Naive thymus-derived CD4-positive, alpha-beta T cell (primary cell): ENCODE measurements around the gene CMIP. TPM values are rescaled to one million over a fixed set of nuclear protein-coding genes. Genes with fewer than 3 reads are reported as not detected.
"Not testable (repeated sequence)": the region's sequence is repeated elsewhere in the genome, so short reads cannot be mapped to it uniquely, and the experiment has no call there.

ENCODE experiments used
- ATAC-seq: fragments of 150-1000 bp; cut with Tn5 transposase; 2 replicates; pipeline ENCODE4 v1.10.0; 2021; ENCODE audit warnings: mild to moderate bottlenecking, moderate library complexity
- CTCF ChIA-PET: fragments of 350-600 bp; sonication (Branson Sonifier 250); formaldehyde crosslinking; loops from one replicate; lab custom pipeline; 2021; ENCODE audit warnings: antibody characterized with exemption; lab: Charles Lee
- POLR2A ChIA-PET: fragments of 350-600 bp; sonication (Branson Sonifier 250); formaldehyde crosslinking; loops from one replicate; lab custom pipeline; 2021; ENCODE audit warnings: antibody characterized with exemption, inconsistent platforms; lab: Charles Lee
- DNase-seq, 9 donors: peaks; one replicate each; pipeline versions ENCODE4 v3.0.0 to v3.0.0-alpha.2; 2020 to 2022; ENCODE audit warnings: mixed read lengths in 1 of 9
- H3K27ac ChIP-seq: one replicate; pipeline ENCODE4 v1.7.0; 2013; ENCODE audit warnings: mild to moderate bottlenecking, low read depth, low read length, moderate library complexity
- H3K27me3 ChIP-seq, 2 donors: one replicate each; pipeline ENCODE4 v1.7.0; 2013; ENCODE audit warnings: low read length in 2 of 2, mild to moderate bottlenecking in 2 of 2, moderate library complexity in 2 of 2; ENCODE audit not compliant: control insufficient read depth in 2 of 2, insufficient read depth in 2 of 2
- H3K36me3 ChIP-seq, 3 experiments: 1 replicate in 2 of 3; 2 replicates in 1 of 3; pipeline ENCODE4 v1.7.0; 2013; ENCODE audit warnings: low read length in 3 of 3, mild to moderate bottlenecking in 3 of 3, moderate library complexity in 1 of 3; ENCODE audit not compliant: insufficient read depth in 3 of 3, control insufficient read depth in 2 of 3
- H3K4me1 ChIP-seq, 2 donors: one replicate each; pipeline ENCODE4 v1.7.0; 2013; ENCODE audit warnings: low read length in 2 of 2, mild to moderate bottlenecking in 2 of 2, moderate library complexity in 1 of 2; ENCODE audit not compliant: control insufficient read depth in 2 of 2, insufficient read depth in 2 of 2
- H3K4me3 ChIP-seq: 2 replicates; pipeline ENCODE4 v1.7.0; 2013; ENCODE audit warnings: mild to moderate bottlenecking, low read length
- H3K9me3 ChIP-seq, 3 experiments: 1 replicate in 2 of 3; 2 replicates in 1 of 3; pipeline ENCODE4 v1.7.0; 2013; ENCODE audit warnings: low read length in 3 of 3; ENCODE audit not compliant: control insufficient read depth in 2 of 3
- H3K27ac Mint-ChIP-seq, 9 donors: one replicate each; pipeline ENCODE4 v1.8.0; 2020 to 2022; ENCODE audit warnings: mixed read lengths in 9 of 9, mild to moderate bottlenecking in 8 of 9, moderate library complexity in 5 of 9, inconsistent platforms in 2 of 9
- H3K27me3 Mint-ChIP-seq, 5 donors: one replicate each; pipeline ENCODE4 v1.8.0; 2021 to 2022; ENCODE audit warnings: mixed read lengths in 5 of 5, mild to moderate bottlenecking in 1 of 5
- H3K36me3 Mint-ChIP-seq, 5 donors: one replicate each; pipeline ENCODE4 v1.8.0; 2020 to 2022; ENCODE audit warnings: mixed read lengths in 5 of 5, mild to moderate bottlenecking in 3 of 5, inconsistent platforms in 1 of 5
- H3K4me1 Mint-ChIP-seq, 7 donors: one replicate each; pipeline ENCODE4 v1.8.0; 2020 to 2022; ENCODE audit warnings: mixed read lengths in 7 of 7, mild to moderate bottlenecking in 3 of 7, inconsistent platforms in 1 of 7
- H3K4me3 Mint-ChIP-seq, 10 donors: one replicate each; pipeline ENCODE4 v1.8.0; 2020 to 2022; ENCODE audit warnings: mild to moderate bottlenecking in 10 of 10, mixed read lengths in 10 of 10, moderate library complexity in 6 of 10, inconsistent platforms in 2 of 10
- H3K9me3 Mint-ChIP-seq, 11 donors: one replicate each; pipeline ENCODE4 v1.8.0; 2020 to 2022; ENCODE audit warnings: mixed read lengths in 11 of 11, mild to moderate bottlenecking in 4 of 11, inconsistent platforms in 1 of 11, moderate library complexity in 1 of 11
- intact Hi-C, 2 donors: fragments of 100-400 bp; cut with micrococcal nuclease; formaldehyde crosslinking; loops; one replicate each; pipeline ENCODE4 v1.15.1; 2023
- polyA plus RNA-seq, 2 donors: library from polyadenylated mRNA; unstranded; fragments of 300-500 nt; fragmentation: Illumina TruSeq; gene quantifications; one replicate each; pipeline ENCODE4 v1.2.3, GENCODE V29; 2021
- total RNA-seq, 6 experiments: library from RNA in 5 of 6; stranded (reverse) in 5 of 6; gene quantifications; 1 replicate in 5 of 6; 2 replicates in 1 of 6; pipeline ENCODE4 v1.2.3 and lab custom pipeline; 2021 to 2026

Gene CMIP
- total and polyA plus RNA-seq, 7 experiments from 2014 or later, result 0.66 to 75.4 (median 34.3) TPM

GRCh38 chr16:81523387-81524115 lies 78.9 kb downstream of the CMIP start:
- H3K27me3 Mint-ChIP-seq, result no peaks in the 10 kb centered on the region
- DNase-seq, result no peak
- POLR2A ChIA-PET, result no interaction called here
- H3K36me3 ChIP-seq, result no peaks in the 10 kb centered on the region
- peaks cover 7 to 73% of the 10 kb centered on the region in 2 donors for H3K4me1 ChIP-seq
- peak overlapping the region in 3 of 9 donors; percentile 12 to 80 (median 21) for H3K27ac Mint-ChIP-seq
- no peak overlapping the region for H3K27ac ChIP-seq
- no peaks in the 10 kb centered on the region for H3K9me3 Mint-ChIP-seq
- H3K36me3 Mint-ChIP-seq, result peaks cover 0 to 12% (median 5%) of the 10 kb centered on the region in 5 donors
- no peak overlapping the region for H3K4me3 ChIP-seq
- no peak for ATAC-seq
- CTCF ChIA-PET, result interaction anchor here (0.7 kb wide), 1 partner anchor 22 kb away, joined by 3 read pairs; no protein-coding TSS in a partner anchor
- H3K4me1 Mint-ChIP-seq, result peaks cover 28 to 72% (median 39%) of the 10 kb centered on the region in 7 donors
- no peaks in the 10 kb centered on the region for H3K27me3 ChIP-seq
- H3K9me3 ChIP-seq, result no peaks in the 10 kb centered on the region
- intact Hi-C loops, result loop anchor here (1.0 to 5.0 kb wide), 3 partner anchors 51 to 194 kb away; no protein-coding TSS in a partner anchor
- H3K4me3 Mint-ChIP-seq, result peak overlapping the region in 2 of 10 donors; percentile 14 to 32

- no peaks in the 10 kb centered on the region for H3K36me3 ChIP-seq
- no peaks in the 10 kb centered on the region for H3K27me3 Mint-ChIP-seq
- H3K9me3 Mint-ChIP-seq, result no peaks in the 10 kb centered on the region
- H3K9me3 ChIP-seq, result no peaks in the 10 kb centered on the region
- CTCF ChIA-PET, result no interaction called here
- H3K4me1 Mint-ChIP-seq, result peaks cover 29 to 77% (median 39%) of the 10 kb centered on the region in 7 donors
- no peak overlapping the region for H3K4me3 ChIP-seq
- peaks cover 7 to 73% of the 10 kb centered on the region in 2 donors for H3K4me1 ChIP-seq
- H3K27ac ChIP-seq, result no peak overlapping the region
- H3K4me3 Mint-ChIP-seq, result no peak overlapping the region
- H3K27me3 ChIP-seq, result no peaks in the 10 kb centered on the region
- H3K27ac Mint-ChIP-seq, result peak overlapping the region in 2 of 9 donors; percentile 28 to 38
- intact Hi-C loops, result loop anchor here (5.0 kb wide), 2 partner anchors 52 to 193 kb away; no protein-coding TSS in a partner anchor
- DNase-seq (no peak), ATAC-seq (peak; percentile 73)
- peaks cover 0 to 17% (median 5%) of the 10 kb centered on the region in 5 donors for H3K36me3 Mint-ChIP-seq
- POLR2A ChIA-PET, result no interaction called here
Observed at GRCh38 chr16:81524382-81524781, 79.8 kb downstream of the CMIP start.

DNA sequence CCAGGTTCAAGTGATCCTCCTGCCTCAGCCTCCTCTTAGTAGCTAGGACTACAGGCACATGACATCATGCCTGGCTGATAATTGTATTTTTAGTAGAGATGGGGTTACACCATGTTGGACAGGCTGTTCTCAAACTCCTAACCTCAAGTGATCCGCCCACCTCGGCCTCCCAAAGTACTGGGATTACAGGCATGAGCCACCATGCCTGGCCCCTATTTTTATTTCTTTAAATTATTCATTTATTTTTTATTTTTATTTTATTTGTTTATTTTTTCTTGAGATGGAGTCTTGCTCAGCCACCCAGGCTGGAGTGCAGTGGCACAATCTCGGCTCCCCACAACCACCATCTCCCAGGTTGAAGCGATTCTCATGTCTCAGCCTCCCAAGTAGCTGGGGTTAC lies 80.3 kb downstream of the CMIP start:
- peaks cover 0 to 19% (median 5%) of the 10 kb centered on the region in 5 donors for H3K36me3 Mint-ChIP-seq
- H3K9me3 ChIP-seq, H3K4me3 ChIP-seq, H3K27me3 Mint-ChIP-seq, H3K27ac ChIP-seq, POLR2A ChIA-PET, DNase-seq, H3K36me3 ChIP-seq, H3K27me3 ChIP-seq, H3K4me3 Mint-ChIP-seq, H3K9me3 Mint-ChIP-seq, CTCF ChIA-PET, ATAC-seq: not testable (repeated sequence)
- H3K27ac Mint-ChIP-seq, result peak overlapping the region in 2 of 9 donors; percentile 23 to 28
- H3K4me1 Mint-ChIP-seq, result peaks cover 29 to 74% (median 41%) of the 10 kb centered on the region in 7 donors
- peaks cover 7 to 73% of the 10 kb centered on the region in 2 donors for H3K4me1 ChIP-seq
- intact Hi-C loops, result loop anchor here (5.0 kb wide), 2 partner anchors 53 to 192 kb away; no protein-coding TSS in a partner anchor

DNA sequence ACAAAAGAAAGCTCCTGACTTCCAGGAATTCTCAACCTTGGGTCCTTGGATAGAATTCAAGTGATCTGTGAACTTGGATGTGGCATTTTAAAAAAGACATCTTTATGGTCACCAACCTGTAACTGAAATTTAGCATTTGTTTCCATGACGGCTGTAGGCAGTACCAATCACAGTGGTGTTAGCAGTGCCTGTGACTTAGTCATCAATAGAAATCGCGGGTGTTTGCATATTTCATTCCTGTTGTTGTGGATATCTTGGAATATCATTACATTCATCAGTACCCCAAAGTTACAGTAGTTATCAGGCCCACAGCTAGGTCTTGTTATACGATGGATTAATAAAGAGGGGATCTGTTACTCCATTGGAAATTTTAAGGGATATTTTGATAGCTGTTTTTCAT lies 81.6 kb downstream of the CMIP start:
- ChIA-PET CTCF (no interaction called here), POLR2A (no interaction called here)
- Histone ChIP-seq H3K4me1 (peaks cover 3 to 63% of the 10 kb centered on the region in 2 donors), H3K9me3 (no peaks in the 10 kb centered on the region), H3K27ac (no peak overlapping the region), H3K4me3 (no peak overlapping the region), H3K27me3 (no peaks in the 10 kb centered on the region), H3K36me3 (no peaks in the 10 kb centered on the region)
- Mint-ChIP-seq H3K9me3 (no peaks in the 10 kb centered on the region), H3K27me3 (no peaks in the 10 kb centered on the region), H3K27ac (no peak overlapping the region), H3K4me1 (peaks cover 21 to 64% (median 39%) of the 10 kb centered on the region in 7 donors), H3K4me3 (no peak overlapping the region), H3K36me3 (peaks cover 0 to 24% (median 5%) of the 10 kb centered on the region in 5 donors)
- DNase-seq (no peak), ATAC-seq (no peak)
- intact Hi-C loops, result no loop called here

GRCh38 chr16:81526935-81527334 lies 82.3 kb downstream of the CMIP start:
- no peak overlapping the region for H3K27ac ChIP-seq
- intact Hi-C loops, result no loop called here
- ChIA-PET CTCF (no interaction called here), POLR2A (no interaction called here)
- peaks cover 0 to 56% of the 10 kb centered on the region in 2 donors for H3K4me1 ChIP-seq
- no peaks in the 10 kb centered on the region for H3K9me3 Mint-ChIP-seq
- peak overlapping the region in 2 of 9 donors; percentile 21 to 80 for H3K27ac Mint-ChIP-seq
- no peak for ATAC-seq
- H3K4me3 ChIP-seq, result no peak overlapping the region
- H3K4me3 Mint-ChIP-seq, result peak overlapping the region in 2 of 10 donors; percentile 16 to 64
- DNase-seq, result no peak
- H3K9me3 ChIP-seq, result no peaks in the 10 kb centered on the region
- H3K27me3 Mint-ChIP-seq, result no peaks in the 10 kb centered on the region
- no peaks in the 10 kb centered on the region for H3K36me3 ChIP-seq
- H3K4me1 Mint-ChIP-seq, result peaks cover 18 to 57% (median 33%) of the 10 kb centered on the region in 7 donors
- peaks cover 0 to 27% (median 3%) of the 10 kb centered on the region in 5 donors for H3K36me3 Mint-ChIP-seq
- H3K27me3 ChIP-seq, result no peaks in the 10 kb centered on the region

DNA sequence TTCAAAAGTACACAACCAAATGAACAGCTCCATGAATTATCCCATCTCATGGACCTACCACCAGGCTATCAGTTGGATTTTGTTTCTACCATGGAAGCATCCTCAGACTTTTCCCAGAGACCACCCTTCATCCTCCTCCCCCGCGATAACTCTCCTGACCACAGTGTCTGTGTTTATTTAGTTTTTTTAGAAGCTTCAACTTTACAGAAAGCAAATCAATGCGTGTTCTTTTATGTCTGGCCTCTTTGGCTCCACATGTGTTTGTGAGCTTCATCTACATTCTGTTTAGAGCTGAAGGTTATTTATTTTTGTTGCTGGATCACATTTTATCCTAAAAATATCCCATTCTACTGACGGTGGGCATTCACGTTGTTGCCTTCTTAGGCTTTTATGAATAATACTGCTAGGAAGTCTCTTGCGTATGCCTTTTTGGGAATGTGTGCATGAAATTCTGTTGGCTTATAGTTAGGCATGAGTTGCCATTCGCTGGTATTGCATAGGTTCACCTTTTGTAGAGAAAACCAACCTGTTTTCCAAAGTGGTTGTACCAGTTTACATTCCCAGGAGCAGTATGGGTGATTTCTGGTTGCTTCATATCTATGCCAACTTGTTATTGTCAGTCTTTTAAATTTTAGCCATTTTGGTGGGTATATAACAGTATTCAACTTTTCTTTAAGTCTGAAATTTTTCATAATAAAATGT lies 83.0 kb downstream of the CMIP start:
- Histone ChIP-seq H3K36me3 (no peaks in the 10 kb centered on the region), H3K27me3 (no peaks in the 10 kb centered on the region), H3K4me3 (no peak overlapping the region), H3K4me1 (peaks cover 0 to 50% of the 10 kb centered on the region in 2 donors), H3K9me3 (no peaks in the 10 kb centered on the region), H3K27ac (no peak overlapping the region)
- ATAC-seq (no peak), DNase-seq (no peak)
- POLR2A ChIA-PET, result interaction anchor here (0.9 kb wide), 1 partner anchor 18 kb away, joined by 3 read pairs; no protein-coding TSS in a partner anchor
- no peak overlapping the region for H3K4me3 Mint-ChIP-seq
- H3K9me3 Mint-ChIP-seq, result no peaks in the 10 kb centered on the region
- H3K4me1 Mint-ChIP-seq, result peaks cover 18 to 53% (median 33%) of the 10 kb centered on the region in 7 donors
- peaks cover 0 to 31% (median 3%) of the 10 kb centered on the region in 5 donors for H3K36me3 Mint-ChIP-seq
- peak overlapping the region in 2 of 9 donors; percentile 29 to 80 for H3K27ac Mint-ChIP-seq
- intact Hi-C loops, result no loop called here
- H3K27me3 Mint-ChIP-seq, result no peaks in the 10 kb centered on the region
- CTCF ChIA-PET, result no interaction called here
